Left ventricle myocardium inferior (tissue), 1 donor: Measurements from ENCODE around the gene CHST1. TPM values are rescaled to one million over a fixed set of nuclear protein-coding genes. Genes with fewer than 3 reads are reported as not detected.

Experiments used
- DNase-seq: peaks from one replicate; pipeline ENCODE4 v3.0.0-alpha.2; 2020
- H3K27ac ChIP-seq: fragments of 200-600 bp; replicated peaks from 2 replicates; pipeline ENCODE4 v1.8.0; 2021
- H3K27me3 ChIP-seq: fragments of 200-600 bp; 2 replicates; pipeline ENCODE4 v1.8.0; 2021; ENCODE audit warnings: low read depth
- H3K36me3 ChIP-seq: fragments of 200-600 bp; 2 replicates; pipeline ENCODE4 v1.8.0; 2021
- H3K4me1 ChIP-seq: fragments of 200-600 bp; 2 replicates; pipeline ENCODE4 v1.8.0; 2021
- H3K4me3 ChIP-seq: fragments of 200-600 bp; 2 replicates; pipeline ENCODE4 v1.8.0; 2021; ENCODE audit warnings: mild to moderate bottlenecking, moderate library complexity
- H3K9me3 ChIP-seq: fragments of 200-600 bp; replicated peaks from 2 replicates; pipeline ENCODE4 v1.8.0; 2021
- intact Hi-C: fragments of 100-400 bp; cut with micrococcal nuclease; formaldehyde crosslinking; loops from one replicate; pipeline ENCODE4 v1.11.0; 2022
- total RNA-seq: library from RNA; stranded (reverse); fragmentation: NEBNext Ultra II Directional; extraction: Animal tissue kit (Norgen Biotek cat#: 25700); gene quantifications from one replicate; pipeline ENCODE4 v1.2.1, GENCODE V29; 2021
- TF ChIP-seq, protein P1 (sequence below): fragments of 200-600 bp; IDR thresholded peaks from 2 replicates; pipeline ENCODE4 v1.8.0; 2021; ENCODE audit warnings: antibody characterized with exemption, mild to moderate bottlenecking, borderline replicate concordance
- donor health status: DM: no; HTN: yes; CAD: no; lungs with severe emphysema.

CHST1 gene
- total RNA-seq, 1 donor from 2014 or later = 2.9 TPM

DNA sequence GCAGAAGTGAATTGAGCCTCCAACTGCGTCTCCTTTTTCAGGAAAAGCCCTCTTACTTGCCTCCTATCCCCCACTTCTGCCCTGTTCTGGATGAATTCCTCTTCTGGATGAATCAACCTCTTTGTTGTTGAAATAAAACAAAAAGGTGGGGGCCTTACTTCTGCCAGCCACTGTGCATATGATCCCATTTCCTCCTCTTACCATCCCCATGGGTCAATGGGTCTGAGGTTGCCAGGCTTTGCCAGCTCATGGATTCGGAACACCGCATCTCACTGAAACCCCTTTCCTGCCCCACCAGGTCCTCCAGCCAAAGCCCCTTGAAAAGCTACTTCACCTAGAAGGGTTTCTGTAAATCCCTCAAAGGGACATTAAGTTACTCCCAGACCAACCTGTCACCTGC lies 3.7 kb upstream of the CHST1 start:
- no peak overlapping the region for H3K27ac ChIP-seq
- TF ChIP-seq, protein P1, sequence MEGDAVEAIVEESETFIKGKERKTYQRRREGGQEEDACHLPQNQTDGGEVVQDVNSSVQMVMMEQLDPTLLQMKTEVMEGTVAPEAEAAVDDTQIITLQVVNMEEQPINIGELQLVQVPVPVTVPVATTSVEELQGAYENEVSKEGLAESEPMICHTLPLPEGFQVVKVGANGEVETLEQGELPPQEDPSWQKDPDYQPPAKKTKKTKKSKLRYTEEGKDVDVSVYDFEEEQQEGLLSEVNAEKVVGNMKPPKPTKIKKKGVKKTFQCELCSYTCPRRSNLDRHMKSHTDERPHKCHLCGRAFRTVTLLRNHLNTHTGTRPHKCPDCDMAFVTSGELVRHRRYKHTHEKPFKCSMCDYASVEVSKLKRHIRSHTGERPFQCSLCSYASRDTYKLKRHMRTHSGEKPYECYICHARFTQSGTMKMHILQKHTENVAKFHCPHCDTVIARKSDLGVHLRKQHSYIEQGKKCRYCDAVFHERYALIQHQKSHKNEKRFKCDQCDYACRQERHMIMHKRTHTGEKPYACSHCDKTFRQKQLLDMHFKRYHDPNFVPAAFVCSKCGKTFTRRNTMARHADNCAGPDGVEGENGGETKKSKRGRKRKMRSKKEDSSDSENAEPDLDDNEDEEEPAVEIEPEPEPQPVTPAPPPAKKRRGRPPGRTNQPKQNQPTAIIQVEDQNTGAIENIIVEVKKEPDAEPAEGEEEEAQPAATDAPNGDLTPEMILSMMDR = no peak
- DNase-seq = no peak
- H3K36me3 ChIP-seq = no peaks in the 10 kb centered on the region
- intact Hi-C loops = loop anchor here (10.0 kb wide), 1 partner anchor 96 kb away; no protein-coding TSS in a partner anchor
- no peaks in the 10 kb centered on the region for H3K9me3 ChIP-seq
- H3K27me3 ChIP-seq = peaks cover 7% of the 10 kb centered on the region
- peaks cover 20% of the 10 kb centered on the region for H3K4me1 ChIP-seq
- H3K4me3 ChIP-seq = no peak overlapping the region

- H3K27me3 ChIP-seq = peaks cover 12% of the 10 kb centered on the region
- H3K36me3 ChIP-seq = no peaks in the 10 kb centered on the region
- TF ChIP-seq, protein P1 = no peak
- no peak overlapping the region for H3K4me3 ChIP-seq
- H3K4me1 ChIP-seq = peaks cover 30% of the 10 kb centered on the region
- no peak for DNase-seq
- no peaks in the 10 kb centered on the region for H3K9me3 ChIP-seq
- intact Hi-C loops = loop anchor here (10.0 kb wide), 1 partner anchor 97 kb away; no protein-coding TSS in a partner anchor
- no peak overlapping the region for H3K27ac ChIP-seq
These were observed 2.7 kb upstream of the CHST1 start for GRCh38 chr11:45667929-45668680.

GRCh38 chr11:45666648-45667642 lies 1.5 kb upstream of the CHST1 start:
- Histone ChIP-seq H3K27me3 (peaks cover 23% of the 10 kb centered on the region), H3K9me3 (no peaks in the 10 kb centered on the region), H3K36me3 (no peaks in the 10 kb centered on the region), H3K4me1 (peaks cover 42% of the 10 kb centered on the region), H3K27ac (no peak overlapping the region), H3K4me3 (no peak overlapping the region)
- no peak for DNase-seq
- intact Hi-C loops = loop anchor here (10.0 kb wide), 1 partner anchor 98 kb away; no protein-coding TSS in a partner anchor
- TF ChIP-seq, protein P1 = no peak

- Histone ChIP-seq H3K36me3 (no peaks in the 10 kb centered on the region), H3K4me1 (peaks cover 50% of the 10 kb centered on the region), H3K4me3 (peak overlapping the region; percentile 86), H3K27ac (peak overlapping the region; percentile 64), H3K9me3 (no peaks in the 10 kb centered on the region), H3K27me3 (peaks cover 32% of the 10 kb centered on the region)
- no peak for DNase-seq
- intact Hi-C loops = loop anchor here (10.0 kb wide), 1 partner anchor 99 kb away; no protein-coding TSS in a partner anchor
- TF ChIP-seq, protein P1 = no peak
These were observed 668 bp upstream of the CHST1 start for GRCh38 chr11:45665933-45666647.
